ENCODE results near the gene NCAPD2.
"Not testable (repeated sequence)": the region's sequence is repeated elsewhere in the genome, so short reads cannot be mapped to it uniquely, and the experiment has no call there.

The NCAPD2 gene

DNA sequence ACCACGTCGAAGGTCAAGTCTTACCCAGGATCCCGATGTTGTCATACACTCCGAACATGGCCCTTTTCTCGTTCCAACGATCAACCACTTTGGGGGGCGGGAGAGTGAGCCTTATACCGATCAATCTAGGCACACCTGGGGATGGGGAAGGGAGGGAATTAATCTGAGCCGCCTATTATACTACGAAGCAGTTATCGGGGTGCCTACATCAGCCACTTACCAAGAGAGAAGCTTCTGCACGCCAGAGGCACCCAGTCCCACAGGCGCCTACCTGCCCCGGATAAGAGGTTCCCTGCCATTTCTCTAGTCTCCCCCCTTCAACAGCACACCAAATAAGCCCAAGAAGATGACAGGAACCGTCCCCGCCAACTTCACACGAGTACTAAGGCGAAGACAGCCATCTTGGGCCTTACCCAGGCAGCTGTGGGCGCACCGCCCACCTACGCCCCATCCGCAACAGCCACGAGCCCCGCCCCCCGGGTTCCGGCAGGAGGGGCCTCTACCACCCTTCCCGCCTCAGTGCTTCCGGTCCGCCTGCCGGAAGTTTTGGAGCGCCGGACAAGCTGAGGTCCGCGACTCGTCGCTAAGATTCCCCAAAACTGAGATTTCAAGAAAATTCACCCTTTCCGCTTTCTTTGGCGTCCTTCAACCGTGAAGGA is 935 bp upstream of the NCAPD2 start, which contains the start of gene MRPL51:
TSS of gene MRPL51 (minus strand) at position 425 of the 659 bp plus-strand sequence. CDS start at position 299, 126 bp downstream.
- TF ChIP-seq, protein P1, sequence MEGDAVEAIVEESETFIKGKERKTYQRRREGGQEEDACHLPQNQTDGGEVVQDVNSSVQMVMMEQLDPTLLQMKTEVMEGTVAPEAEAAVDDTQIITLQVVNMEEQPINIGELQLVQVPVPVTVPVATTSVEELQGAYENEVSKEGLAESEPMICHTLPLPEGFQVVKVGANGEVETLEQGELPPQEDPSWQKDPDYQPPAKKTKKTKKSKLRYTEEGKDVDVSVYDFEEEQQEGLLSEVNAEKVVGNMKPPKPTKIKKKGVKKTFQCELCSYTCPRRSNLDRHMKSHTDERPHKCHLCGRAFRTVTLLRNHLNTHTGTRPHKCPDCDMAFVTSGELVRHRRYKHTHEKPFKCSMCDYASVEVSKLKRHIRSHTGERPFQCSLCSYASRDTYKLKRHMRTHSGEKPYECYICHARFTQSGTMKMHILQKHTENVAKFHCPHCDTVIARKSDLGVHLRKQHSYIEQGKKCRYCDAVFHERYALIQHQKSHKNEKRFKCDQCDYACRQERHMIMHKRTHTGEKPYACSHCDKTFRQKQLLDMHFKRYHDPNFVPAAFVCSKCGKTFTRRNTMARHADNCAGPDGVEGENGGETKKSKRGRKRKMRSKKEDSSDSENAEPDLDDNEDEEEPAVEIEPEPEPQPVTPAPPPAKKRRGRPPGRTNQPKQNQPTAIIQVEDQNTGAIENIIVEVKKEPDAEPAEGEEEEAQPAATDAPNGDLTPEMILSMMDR (IDR thresholded peaks at IDR 0.05): no peak
- no peak for TF ChIP-seq ZFX (IDR thresholded peaks at IDR 0.05; ENCODE audit: borderline replicate concordance)
- peak within 1 kb of the TSS; percentile 98 for H3K27ac ChIP-seq

GRCh38 chr12:6494258-6494743 is 399 bp downstream of the NCAPD2 start:
- TF ChIP-seq ZFX (IDR thresholded peaks at IDR 0.05; ENCODE audit: borderline replicate concordance): no peak
- TF ChIP-seq, protein P1 (IDR thresholded peaks at IDR 0.05): peak; percentile 12; the same call in 1 of the 2 replicates
- H3K27ac ChIP-seq: peak overlapping the region; percentile 98

DNA sequence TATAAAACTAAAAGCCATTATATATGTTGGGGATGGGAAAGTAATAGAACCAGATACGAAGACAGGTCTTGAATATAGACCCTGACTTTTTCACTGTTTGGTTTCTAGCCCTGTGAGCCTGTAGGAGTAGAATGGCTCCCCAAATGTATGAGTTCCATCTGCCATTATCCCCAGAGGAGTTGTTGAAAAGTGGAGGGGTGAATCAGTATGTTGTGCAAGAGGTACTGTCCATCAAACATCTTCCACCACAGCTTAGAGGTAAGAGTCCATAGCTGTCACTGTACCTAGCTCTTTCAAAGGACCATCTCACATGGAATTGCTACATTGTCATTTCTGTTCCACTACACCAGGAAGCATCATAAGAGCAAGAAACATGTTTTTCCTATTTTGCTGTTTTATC is 1.1 kb downstream of the NCAPD2 start:
- peak overlapping the region; percentile 98 for H3K27ac ChIP-seq

GRCh38 chr12:6497291-6497690 is 3.4 kb downstream of the NCAPD2 start:
- H3K27ac ChIP-seq: not testable (repeated sequence)

More for the DNA sequence above, 1.1 kb downstream of the NCAPD2 start:
- no peak for TF ChIP-seq ZFX (IDR thresholded peaks at IDR 0.05; ENCODE audit: borderline replicate concordance)
- TF ChIP-seq, protein P1 (IDR thresholded peaks at IDR 0.05): no peak

DNA sequence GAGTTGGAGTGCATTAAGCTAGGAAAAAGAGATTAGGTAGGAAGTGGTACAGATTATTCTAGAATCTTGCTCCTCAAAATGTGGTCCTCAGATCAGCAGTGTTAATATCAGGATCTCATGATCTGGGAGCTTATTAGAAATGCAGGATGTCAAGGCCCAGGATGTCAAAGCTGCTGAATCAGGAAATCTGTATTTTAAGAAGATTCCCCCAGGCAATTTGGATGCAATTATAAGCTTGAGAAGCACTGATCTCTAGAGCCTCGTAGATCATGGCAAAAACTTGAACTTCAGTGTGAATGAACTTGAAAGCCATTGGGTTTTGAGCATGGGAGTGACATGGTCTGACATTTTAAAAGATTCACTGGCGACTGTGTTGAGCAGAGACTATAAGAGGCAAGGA is 6.6 kb downstream of the NCAPD2 start:
- no peak overlapping the region for H3K27ac ChIP-seq
- no peak for TF ChIP-seq ZFX (IDR thresholded peaks at IDR 0.05; ENCODE audit: borderline replicate concordance)
- TF ChIP-seq, protein P1 (IDR thresholded peaks at IDR 0.05): no peak

GRCh38 chr12:6507102-6507998 is 13.4 kb downstream of the NCAPD2 start:
- TF ChIP-seq ZFX (IDR thresholded peaks at IDR 0.05; ENCODE audit: borderline replicate concordance): no peak
- TF ChIP-seq, protein P1 (IDR thresholded peaks at IDR 0.05): no peak
- peak overlapping the region; percentile 31; the same call in 1 of the 2 replicates for H3K27ac ChIP-seq

GRCh38 chr12:6508087-6508486 is 14.2 kb downstream of the NCAPD2 start:
- peak overlapping the region; percentile 31; the same call in 1 of the 2 replicates for H3K27ac ChIP-seq
- TF ChIP-seq ZFX (IDR thresholded peaks at IDR 0.05; ENCODE audit: borderline replicate concordance): no peak
- TF ChIP-seq, protein P1 (IDR thresholded peaks at IDR 0.05): no peak
